H1 (cell line): Measurements from ENCODE around the gene TOMT. TPM values are rescaled to one million over a fixed set of nuclear protein-coding genes. Genes with fewer than 3 reads are reported as not detected.

Source experiments
- BACH1 ChIP-seq: IDR thresholded peaks from 2 replicates; pipeline ENCODE4 v1.6.1; 2012; ENCODE audit warnings: low read length, improper control_type of control experiment
- CHD2 ChIP-seq: IDR thresholded peaks from 2 replicates; pipeline ENCODE4 v1.6.1; 2012; ENCODE audit warnings: low read length, improper control_type of control experiment
- CHD7 ChIP-seq: fragments of 300-600 bp; sonication (generic); IDR thresholded peaks from 2 replicates; pipeline ENCODE4 v1.7.1; 2012; ENCODE audit warnings: low read length, moderate library complexity, mild to moderate bottlenecking, inconsistent platforms; ENCODE audit not compliant: insufficient replicate concordance
- KDM1A ChIP-seq: fragments of 200-600, 300-600 bp; sonication (generic); IDR thresholded peaks from 2 replicates; pipeline ENCODE4 v1.7.1; 2016; ENCODE audit warnings: mild to moderate bottlenecking, low read length, borderline replicate concordance
- NANOG ChIP-seq: IDR thresholded peaks from 2 replicates; pipeline ENCODE4 v1.6.1; 2011; ENCODE audit warnings: low read length, low read depth, mild to moderate bottlenecking, inconsistent platforms; ENCODE audit not compliant: insufficient read depth, poor library complexity, severe bottlenecking
- PHF8 ChIP-seq: fragments of 200-600 bp; sonication (generic); conservative IDR thresholded peaks from 2 replicates; pipeline ENCODE4 v1.7.1; 2012; ENCODE audit warnings: low read depth, mild to moderate bottlenecking, inconsistent platforms, low read length, moderate library complexity
- SIN3A ChIP-seq, 2 experiments: IDR thresholded peaks in 1 of 2; conservative IDR thresholded peaks in 1 of 2; 2 replicates each; pipeline ENCODE4 v1.6.1; 2011 to 2012; ENCODE audit warnings: low read length in 2 of 2, improper control_type of control experiment in 1 of 2, low read depth in 1 of 2, mild to moderate bottlenecking in 1 of 2
- SUZ12 ChIP-seq: fragments of 200-600 bp; sonication (generic); IDR thresholded peaks from 2 replicates; pipeline ENCODE4 v1.6.1; 2012; ENCODE audit warnings: mild to moderate bottlenecking, inconsistent platforms, low read length, moderate library complexity, mixed read lengths
- TCF12 ChIP-seq: IDR thresholded peaks from 2 replicates; pipeline ENCODE4 v1.6.1; 2011; ENCODE audit warnings: low read depth, mild to moderate bottlenecking, low read length
- YY1 ChIP-seq: IDR thresholded peaks from 2 replicates; pipeline ENCODE4 v1.6.1; 2011; ENCODE audit warnings: low read depth, mild to moderate bottlenecking, low read length
- polyA plus RNA-seq, 7 experiments: library from polyadenylated mRNA; depleted of rRNA in 3 of 7; stranded (reverse) in 5 of 7; unstranded in 2 of 7; fragments of >200 nt in 5 of 7; fragments of 200-250 nt in 2 of 7; gene quantifications; 1 replicate in 5 of 7; 2 replicates in 1 of 7; 4 replicates in 1 of 7; pipeline versions ENCODE4 v1.2.1 to v1.2.3, GENCODE V29; 2011 to 2013; ENCODE audit warnings: missing spikeins in 2 of 7, mixed read lengths in 2 of 7
- total RNA-seq: library from RNA; stranded (reverse); fragmentation: NEBNext Ultra II Directional; extraction: Animal tissue kit (Norgen Biotek cat#: 25700); gene quantifications from 2 replicates; pipeline ENCODE4 v1.2.1, GENCODE V29; 2021

TOMT gene
- total and polyA plus RNA-seq, 2 of the 8 experiments (the other 6 are each of a cell fraction or from before 2014, with no cell fraction given), result 0.11 TPM; not detected in 1

GRCh38 chr11:72100462-72100861 lies 5.3 kb upstream of the TOMT start (continued):
- TF ChIP-seq CHD7, result no peak
- no peak for TF ChIP-seq BACH1
- TF ChIP-seq CHD2, result no peak
- TF ChIP-seq NANOG, result no peak
- no peak for TF ChIP-seq KDM1A
- TF ChIP-seq PHF8, result no peak
- TF ChIP-seq SIN3A (conservative IDR thresholded peaks at IDR 0.05 in 1 of 2, IDR thresholded peaks at IDR 0.05 in 1 of 2; ENCODE audit: low read depth in 1 of 2, low read length in 2 of 2), result no peak
- no peak for TF ChIP-seq SUZ12
- TF ChIP-seq YY1, result no peak
- no peak for TF ChIP-seq TCF12
